ENCODE data around the gene UTP11.

Gene UTP11

DNA sequence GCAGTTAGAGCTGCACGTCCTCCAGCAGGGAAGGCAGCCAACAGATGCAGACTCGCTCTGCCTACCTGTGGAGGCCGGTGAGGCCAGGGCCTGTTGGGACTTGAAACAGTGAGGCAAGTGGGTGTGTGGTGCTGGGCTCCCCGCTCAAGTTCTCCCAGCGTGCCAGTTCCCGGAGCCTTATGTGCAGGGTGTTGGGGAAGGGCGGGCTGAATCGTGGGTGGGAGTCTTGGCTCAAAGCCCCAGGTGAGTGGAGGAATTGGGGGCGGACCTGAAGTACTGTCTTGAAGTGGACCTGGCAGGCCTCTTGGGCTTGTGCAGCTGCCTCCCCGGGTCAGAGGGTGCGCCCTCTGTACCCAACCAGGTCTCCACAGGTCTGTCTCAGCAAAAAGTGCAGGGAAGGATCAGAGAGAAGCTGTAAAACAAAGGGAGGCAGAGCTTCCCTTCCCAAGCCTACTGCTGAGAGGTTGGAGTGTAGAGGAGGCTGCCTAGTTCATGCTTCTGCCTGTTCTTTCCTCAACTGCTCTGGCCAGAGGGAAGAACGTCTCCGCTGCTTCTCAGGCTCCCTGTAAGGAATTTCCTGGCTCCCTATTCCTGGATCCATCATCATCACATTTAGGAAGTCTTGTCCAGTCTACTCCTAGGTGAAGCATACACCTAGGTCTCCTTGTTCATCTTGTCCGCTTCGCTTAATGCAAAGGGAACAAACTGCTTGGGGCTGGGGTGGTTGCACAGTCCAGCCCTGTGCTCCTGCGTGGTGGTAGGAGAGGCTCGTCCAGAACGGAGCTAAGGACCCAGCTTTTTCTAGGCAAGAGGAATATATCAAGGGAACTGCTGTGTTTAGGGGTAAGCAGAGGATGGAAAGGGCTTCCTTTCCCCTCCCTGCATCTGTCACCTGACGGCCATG, 14.9 kb downstream of the UTP11 start:
- no peak for DNase-seq (ENCODE audit: low read depth in 2 of 2)
- no peak overlapping the region for H3K4me3 ChIP-seq (replicated peaks in 1 of 2; ENCODE audit: low read depth in 2 of 2, low read length in 2 of 2)
- TF ChIP-seq, protein P1, sequence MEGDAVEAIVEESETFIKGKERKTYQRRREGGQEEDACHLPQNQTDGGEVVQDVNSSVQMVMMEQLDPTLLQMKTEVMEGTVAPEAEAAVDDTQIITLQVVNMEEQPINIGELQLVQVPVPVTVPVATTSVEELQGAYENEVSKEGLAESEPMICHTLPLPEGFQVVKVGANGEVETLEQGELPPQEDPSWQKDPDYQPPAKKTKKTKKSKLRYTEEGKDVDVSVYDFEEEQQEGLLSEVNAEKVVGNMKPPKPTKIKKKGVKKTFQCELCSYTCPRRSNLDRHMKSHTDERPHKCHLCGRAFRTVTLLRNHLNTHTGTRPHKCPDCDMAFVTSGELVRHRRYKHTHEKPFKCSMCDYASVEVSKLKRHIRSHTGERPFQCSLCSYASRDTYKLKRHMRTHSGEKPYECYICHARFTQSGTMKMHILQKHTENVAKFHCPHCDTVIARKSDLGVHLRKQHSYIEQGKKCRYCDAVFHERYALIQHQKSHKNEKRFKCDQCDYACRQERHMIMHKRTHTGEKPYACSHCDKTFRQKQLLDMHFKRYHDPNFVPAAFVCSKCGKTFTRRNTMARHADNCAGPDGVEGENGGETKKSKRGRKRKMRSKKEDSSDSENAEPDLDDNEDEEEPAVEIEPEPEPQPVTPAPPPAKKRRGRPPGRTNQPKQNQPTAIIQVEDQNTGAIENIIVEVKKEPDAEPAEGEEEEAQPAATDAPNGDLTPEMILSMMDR (IDR thresholded peaks at IDR 0.05; ENCODE audit: low read depth, low read length), result no peak

DNA sequence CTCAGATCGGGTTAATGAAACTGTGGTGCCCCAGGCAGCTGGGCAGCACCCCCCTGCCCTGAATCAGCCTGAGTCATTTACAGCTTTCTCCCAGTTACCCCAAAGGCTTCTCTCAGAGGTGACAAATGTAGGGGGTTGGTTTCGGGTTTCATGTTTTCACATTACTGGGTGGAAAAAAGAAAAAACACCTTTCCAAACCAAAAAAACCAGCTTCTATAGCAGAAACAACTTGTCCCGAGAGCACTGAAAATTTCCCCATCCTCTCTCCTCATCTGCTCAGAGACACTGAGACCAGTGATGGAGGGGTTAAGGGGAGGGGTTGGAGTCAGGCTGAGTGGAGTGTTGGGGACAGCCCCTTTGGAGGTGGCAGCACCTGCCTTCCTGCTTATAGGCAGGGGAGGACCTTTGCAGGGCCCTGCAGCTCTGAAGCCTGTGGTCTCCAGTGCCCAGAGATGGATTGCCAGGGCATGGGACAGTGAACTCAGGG, 15.6 kb downstream of the UTP11 start:
- TF ChIP-seq, protein P1 (IDR thresholded peaks at IDR 0.05; ENCODE audit: low read depth, low read length), result no peak
- no peak overlapping the region for H3K4me3 ChIP-seq (replicated peaks in 1 of 2; ENCODE audit: low read depth in 2 of 2, low read length in 2 of 2)
- DNase-seq (ENCODE audit: low read depth in 2 of 2), result no peak

DNA sequence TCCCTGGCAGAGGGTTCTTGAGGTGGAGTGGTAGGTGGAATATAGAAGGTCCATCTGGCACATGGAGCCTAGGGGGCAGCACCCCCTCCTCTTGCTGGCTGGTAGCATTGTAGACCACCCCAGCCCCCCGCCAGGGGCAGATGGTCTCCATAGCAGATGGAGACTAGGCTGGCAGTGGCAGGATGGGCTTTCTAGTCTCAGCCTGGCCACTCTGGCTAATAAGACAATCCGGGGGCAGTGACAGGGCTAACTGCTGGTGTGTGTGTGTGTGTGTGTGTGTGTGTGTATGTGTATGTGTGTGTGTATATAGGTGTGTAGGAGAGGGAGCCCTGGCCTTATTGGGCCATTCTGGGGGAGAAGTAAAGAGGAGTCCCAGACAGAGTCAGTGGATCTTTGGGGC, 16.1 kb downstream of the UTP11 start:
- H3K4me3 ChIP-seq (replicated peaks in 1 of 2; ENCODE audit: low read depth in 2 of 2, low read length in 2 of 2), result no peak overlapping the region
- no peak for DNase-seq (ENCODE audit: low read depth in 2 of 2)
- TF ChIP-seq, protein P1 (IDR thresholded peaks at IDR 0.05; ENCODE audit: low read depth, low read length), result no peak

DNA sequence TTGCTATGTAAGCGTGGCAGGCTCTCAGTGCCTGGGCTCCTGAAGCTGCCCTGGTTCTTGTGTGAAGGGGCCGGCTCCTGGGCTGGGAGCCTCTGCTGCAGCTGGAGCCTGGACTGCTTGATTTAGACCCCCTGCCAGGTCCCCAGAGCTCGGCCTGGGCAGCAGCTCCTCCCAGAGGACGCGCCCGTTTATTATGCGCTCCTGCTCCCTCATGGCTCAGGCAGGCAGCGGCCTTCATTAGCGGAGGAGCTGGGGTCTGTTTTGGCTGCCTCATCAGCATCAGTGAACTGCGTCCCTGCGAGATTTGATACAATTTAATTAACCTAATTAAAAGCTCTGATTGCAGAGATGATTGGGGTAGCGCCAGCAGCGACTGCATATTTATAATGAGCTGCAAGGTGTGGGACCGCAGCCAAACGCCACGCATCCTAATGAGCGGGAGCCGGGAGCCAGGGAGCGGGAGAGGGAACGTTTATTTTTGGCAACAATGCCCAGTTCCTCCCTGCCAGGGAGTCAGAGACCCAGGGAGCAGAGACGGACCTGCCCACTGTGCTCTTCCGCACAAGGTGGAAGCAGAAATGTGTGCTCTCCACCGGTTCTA, 16.6 kb downstream of the UTP11 start:
- TF ChIP-seq, protein P1 (IDR thresholded peaks at IDR 0.05; ENCODE audit: low read depth, low read length), result no peak
- peak; percentile 18 to 50 for DNase-seq (ENCODE audit: low read depth in 2 of 2)
- no peak overlapping the region for H3K4me3 ChIP-seq (replicated peaks in 1 of 2; ENCODE audit: low read depth in 2 of 2, low read length in 2 of 2)

DNA sequence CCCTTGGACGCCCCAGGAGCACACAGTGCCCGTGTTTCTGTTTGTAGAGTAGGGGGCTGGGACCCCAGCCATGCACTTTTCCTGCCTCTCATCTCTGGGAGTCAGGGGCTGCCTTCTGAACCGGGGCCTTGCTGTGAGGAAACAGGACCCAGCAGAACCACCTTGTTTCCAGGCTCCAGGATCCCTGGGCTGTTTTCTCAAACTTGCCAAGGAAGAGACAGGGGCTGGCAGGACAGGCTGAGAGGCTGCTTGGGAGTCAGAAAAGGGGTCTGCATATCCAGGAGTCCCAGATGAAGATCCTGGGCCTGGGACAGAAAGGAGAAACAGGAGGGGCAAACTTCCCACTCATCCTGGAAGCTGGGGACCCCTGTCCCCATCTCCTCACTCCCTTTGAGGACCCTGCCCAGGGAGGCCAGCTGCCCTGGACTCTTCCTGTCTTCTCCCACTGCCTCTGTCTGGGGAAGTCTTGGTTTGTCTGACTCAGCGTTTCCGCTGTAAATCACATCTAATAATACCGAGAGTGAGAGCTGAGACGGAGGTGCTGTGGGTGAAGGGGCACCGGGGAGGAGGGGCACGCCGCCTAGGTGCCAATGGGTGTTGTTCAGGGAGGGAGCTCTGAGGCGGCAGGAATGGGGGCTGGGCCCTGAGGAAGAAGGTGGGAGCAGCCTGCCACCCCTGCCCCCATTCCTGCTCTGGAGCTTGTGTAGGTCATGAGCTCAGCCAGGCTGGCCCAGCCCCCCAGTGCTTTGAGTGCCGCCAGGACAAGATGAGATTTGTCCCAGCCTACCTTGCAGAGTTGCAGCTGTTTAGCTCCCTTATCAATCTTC, 17.4 kb downstream of the UTP11 start:
- TF ChIP-seq, protein P1 (IDR thresholded peaks at IDR 0.05; ENCODE audit: low read depth, low read length), result no peak
- peak; percentile 66 to 76 for DNase-seq (ENCODE audit: low read depth in 2 of 2)
- H3K4me3 ChIP-seq (replicated peaks in 1 of 2; ENCODE audit: low read depth in 2 of 2, low read length in 2 of 2), result peak overlapping the region in 1 of 2 donors; percentile 19
